ENCODE results near the gene CX3CL1.

CX3CL1 gene

DNA sequence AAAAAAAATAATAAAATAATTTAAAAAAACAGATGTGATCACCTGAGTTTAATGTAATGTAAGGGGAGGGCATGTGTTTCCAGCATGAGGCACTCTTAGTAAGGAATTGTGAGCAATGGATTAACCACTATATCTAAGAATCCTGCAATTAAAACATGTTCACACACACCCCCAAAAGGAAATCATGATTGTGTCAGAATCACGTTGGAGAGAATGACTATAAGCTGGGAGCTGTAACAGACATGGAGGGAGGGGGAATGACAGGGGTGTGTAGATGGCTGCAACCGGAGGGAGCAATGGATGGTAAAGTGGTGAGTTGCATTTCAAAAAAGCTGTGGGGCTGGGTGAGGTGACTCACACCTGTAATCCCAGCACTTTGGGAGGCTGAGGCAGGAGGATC lies 27.3 kb upstream of the CX3CL1 start:
- peaks cover 4% of the 10 kb centered on the region for H3K36me3 Mint-ChIP-seq (ENCODE audit: low read depth)

DNA sequence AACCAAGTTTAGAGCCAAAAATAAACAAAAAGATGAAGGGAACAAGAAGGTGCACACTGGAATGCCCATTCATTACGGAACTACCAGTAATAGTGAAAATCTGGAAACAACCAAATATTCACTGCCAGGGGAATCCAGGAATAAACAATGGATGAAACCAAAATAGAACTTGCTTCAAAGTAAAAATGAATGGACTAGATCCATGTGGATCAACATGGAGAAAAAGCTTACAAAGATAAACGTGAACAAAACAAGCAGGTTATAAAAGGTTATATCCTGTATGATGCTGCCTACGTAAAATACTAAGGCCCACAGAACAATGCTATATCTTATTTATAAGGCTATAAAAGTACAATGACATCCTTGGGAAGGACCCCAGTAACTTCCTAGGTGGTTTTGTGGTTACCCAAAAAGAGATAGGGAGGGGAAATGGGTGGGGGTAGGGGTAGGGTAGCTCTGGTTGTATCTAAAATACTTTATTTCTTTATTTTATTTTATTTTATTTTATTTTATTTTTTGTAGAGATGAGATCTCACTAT lies 26.6 kb upstream of the CX3CL1 start:
- Mint-ChIP-seq H3K36me3 (ENCODE audit: low read depth) (peaks cover 4% of the 10 kb centered on the region), H3K9me3 (peaks cover 3% of the 10 kb centered on the region), H3K27ac (no peak overlapping the region), H3K4me3 (no peak overlapping the region), H3K27me3 (ENCODE audit: low read depth) (peaks cover 37% of the 10 kb centered on the region), H3K4me1 (no peaks in the 10 kb centered on the region)
- TF ChIP-seq, protein P1, sequence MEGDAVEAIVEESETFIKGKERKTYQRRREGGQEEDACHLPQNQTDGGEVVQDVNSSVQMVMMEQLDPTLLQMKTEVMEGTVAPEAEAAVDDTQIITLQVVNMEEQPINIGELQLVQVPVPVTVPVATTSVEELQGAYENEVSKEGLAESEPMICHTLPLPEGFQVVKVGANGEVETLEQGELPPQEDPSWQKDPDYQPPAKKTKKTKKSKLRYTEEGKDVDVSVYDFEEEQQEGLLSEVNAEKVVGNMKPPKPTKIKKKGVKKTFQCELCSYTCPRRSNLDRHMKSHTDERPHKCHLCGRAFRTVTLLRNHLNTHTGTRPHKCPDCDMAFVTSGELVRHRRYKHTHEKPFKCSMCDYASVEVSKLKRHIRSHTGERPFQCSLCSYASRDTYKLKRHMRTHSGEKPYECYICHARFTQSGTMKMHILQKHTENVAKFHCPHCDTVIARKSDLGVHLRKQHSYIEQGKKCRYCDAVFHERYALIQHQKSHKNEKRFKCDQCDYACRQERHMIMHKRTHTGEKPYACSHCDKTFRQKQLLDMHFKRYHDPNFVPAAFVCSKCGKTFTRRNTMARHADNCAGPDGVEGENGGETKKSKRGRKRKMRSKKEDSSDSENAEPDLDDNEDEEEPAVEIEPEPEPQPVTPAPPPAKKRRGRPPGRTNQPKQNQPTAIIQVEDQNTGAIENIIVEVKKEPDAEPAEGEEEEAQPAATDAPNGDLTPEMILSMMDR (IDR thresholded peaks at IDR 0.05; ENCODE audit: unreplicated experiment in 3 of 3): no peak

More for the DNA sequence above, 27.3 kb upstream of the CX3CL1 start:
- Mint-ChIP-seq H3K4me3 (no peak overlapping the region), H3K27me3 (ENCODE audit: low read depth) (peaks cover 34% of the 10 kb centered on the region), H3K4me1 (no peaks in the 10 kb centered on the region), H3K9me3 (peaks cover 3% of the 10 kb centered on the region), H3K27ac (no peak overlapping the region)
- TF ChIP-seq, protein P1 (IDR thresholded peaks at IDR 0.05; ENCODE audit: unreplicated experiment in 3 of 3): no peak

DNA sequence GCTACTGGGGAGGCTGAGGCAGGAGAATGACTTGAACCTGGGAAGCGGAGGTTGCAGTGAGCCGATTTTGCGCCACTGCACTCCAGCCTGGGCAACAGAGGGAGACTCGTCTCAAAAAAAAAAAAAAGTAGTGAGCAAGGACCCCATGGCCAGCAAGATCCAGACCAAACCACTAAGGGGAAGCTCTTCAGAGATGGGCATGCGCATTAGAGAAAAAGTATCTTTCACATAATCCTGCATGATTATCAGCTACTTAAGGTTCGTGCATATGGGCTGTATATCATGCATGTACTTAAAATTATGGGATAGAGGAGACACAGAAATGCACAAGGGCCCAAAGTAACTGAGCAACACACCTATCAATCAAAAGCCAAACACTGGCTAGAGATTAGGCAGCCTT lies 24.4 kb upstream of the CX3CL1 start:
- H3K36me3 Mint-ChIP-seq (ENCODE audit: low read depth): peaks cover 4% of the 10 kb centered on the region
- H3K27ac Mint-ChIP-seq: no peak overlapping the region
- H3K9me3 Mint-ChIP-seq: peaks cover 3% of the 10 kb centered on the region
- H3K27me3 Mint-ChIP-seq (ENCODE audit: low read depth): peaks cover 42% of the 10 kb centered on the region
- H3K4me1 Mint-ChIP-seq: no peaks in the 10 kb centered on the region
- TF ChIP-seq, protein P1 (IDR thresholded peaks at IDR 0.05; ENCODE audit: unreplicated experiment in 3 of 3): no peak
- no peak overlapping the region for H3K4me3 Mint-ChIP-seq

DNA sequence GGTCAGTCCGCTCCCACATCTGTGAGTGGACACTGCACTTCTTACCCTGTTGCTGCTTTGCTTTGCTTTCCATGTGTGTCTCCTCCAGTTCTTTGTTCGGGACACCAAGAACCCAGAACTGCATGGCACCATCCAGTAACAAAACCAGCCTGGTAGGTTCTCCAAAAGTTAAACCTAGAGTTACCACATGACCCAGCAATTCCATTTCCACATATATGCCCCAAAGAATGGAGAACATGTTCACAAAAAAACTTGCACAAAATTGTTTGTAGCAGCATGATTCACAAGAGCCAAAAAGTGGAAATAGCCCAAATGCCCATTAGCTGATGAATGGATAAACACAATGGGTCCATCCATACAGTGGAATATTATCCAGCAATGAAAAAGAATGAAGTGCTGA lies 24.0 kb upstream of the CX3CL1 start:
- Mint-ChIP-seq H3K4me1 (no peaks in the 10 kb centered on the region), H3K36me3 (ENCODE audit: low read depth) (peaks cover 4% of the 10 kb centered on the region), H3K27me3 (ENCODE audit: low read depth) (peaks cover 40% of the 10 kb centered on the region), H3K4me3 (no peak overlapping the region), H3K27ac (no peak overlapping the region), H3K9me3 (peaks cover 3% of the 10 kb centered on the region)
- TF ChIP-seq, protein P1 (IDR thresholded peaks at IDR 0.05; ENCODE audit: unreplicated experiment in 3 of 3): no peak

DNA sequence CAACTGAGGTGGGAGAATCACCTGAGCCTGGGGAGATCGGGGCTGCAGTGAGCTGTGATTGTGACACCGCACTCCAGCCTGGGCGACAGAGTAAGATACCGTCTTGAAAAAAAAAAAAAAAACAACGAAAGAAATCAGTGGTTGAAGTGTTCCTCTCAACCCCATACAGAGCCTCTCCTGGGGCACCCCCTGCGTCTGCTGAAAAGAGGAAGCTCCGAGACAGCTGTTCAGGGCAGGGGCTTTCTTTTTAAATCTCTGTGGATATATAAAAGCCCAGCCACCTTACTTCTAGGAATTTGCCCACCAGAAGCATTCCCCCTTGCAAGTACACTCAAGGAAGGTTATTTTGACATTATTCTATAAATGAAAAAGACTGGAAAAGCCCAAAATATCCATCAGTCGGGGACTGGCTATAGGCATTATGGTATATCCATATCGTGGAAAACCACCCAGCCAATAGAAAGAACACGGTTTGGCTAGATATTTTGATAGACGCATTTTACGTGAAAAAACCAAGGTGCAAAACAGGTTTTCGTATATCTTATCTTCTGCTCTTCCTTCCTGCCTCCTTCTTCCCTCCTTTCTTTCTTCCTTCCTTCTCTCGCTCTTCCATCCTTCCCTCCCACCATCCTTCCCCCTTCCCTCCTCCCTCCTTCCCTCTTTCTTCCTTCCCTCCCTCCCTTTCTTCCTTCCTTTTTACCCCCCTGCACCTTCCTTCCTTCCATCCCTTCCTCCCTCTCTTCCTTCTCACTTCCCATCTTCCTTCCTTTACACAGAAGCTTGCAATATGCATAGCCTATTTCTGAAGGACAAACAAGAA lies 22.9 kb upstream of the CX3CL1 start:
- Mint-ChIP-seq H3K9me3 (peaks cover 3% of the 10 kb centered on the region), H3K27me3 (ENCODE audit: low read depth) (peaks cover 39% of the 10 kb centered on the region), H3K27ac (no peak overlapping the region), H3K4me1 (no peaks in the 10 kb centered on the region), H3K4me3 (no peak overlapping the region), H3K36me3 (ENCODE audit: low read depth) (peaks cover 4% of the 10 kb centered on the region)
- TF ChIP-seq, protein P1 (IDR thresholded peaks at IDR 0.05; ENCODE audit: unreplicated experiment in 3 of 3): no peak

DNA sequence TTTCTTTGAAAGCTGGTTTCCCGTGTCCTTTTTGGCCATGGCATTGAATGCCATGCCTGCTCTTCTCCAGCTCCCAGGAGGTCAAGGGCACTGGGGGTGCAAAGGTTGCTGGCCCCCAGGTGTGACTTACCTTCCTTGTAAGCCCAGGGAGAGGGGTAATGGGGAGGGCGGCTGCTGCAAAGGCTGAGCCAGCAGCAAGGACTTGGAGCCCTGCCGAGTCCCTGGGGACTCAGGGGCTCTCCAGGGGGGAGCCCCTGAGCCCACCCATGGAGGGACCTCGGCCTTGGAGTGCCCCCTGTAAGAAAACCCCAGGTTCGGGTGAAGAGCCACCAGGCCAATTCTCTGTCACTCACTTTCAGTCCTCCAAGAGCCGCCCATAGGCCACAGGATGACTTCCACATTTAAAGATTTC lies 19.6 kb upstream of the CX3CL1 start:
- peaks cover 34% of the 10 kb centered on the region for H3K27me3 Mint-ChIP-seq (ENCODE audit: low read depth)
- TF ChIP-seq, protein P1 (IDR thresholded peaks at IDR 0.05; ENCODE audit: unreplicated experiment in 3 of 3): no peak
- H3K4me3 Mint-ChIP-seq: no peak overlapping the region
- H3K36me3 Mint-ChIP-seq (ENCODE audit: low read depth): no peaks in the 10 kb centered on the region
- no peaks in the 10 kb centered on the region for H3K9me3 Mint-ChIP-seq
- H3K4me1 Mint-ChIP-seq: no peaks in the 10 kb centered on the region
- H3K27ac Mint-ChIP-seq: no peak overlapping the region
